ENCODE measurements around the gene MAGI1. TPM values are rescaled to one million over a fixed set of nuclear protein-coding genes. Genes with fewer than 3 reads are reported as not detected.

Gene MAGI1
- total RNA-seq, 1 donor from 2014 or later = 10.8 TPM

GRCh38 chr3:65674226-65674625, 364.5 kb downstream of the MAGI1 start:
- no peaks in the 10 kb centered on the region for H3K27me3 Mint-ChIP-seq (ENCODE audit: low read depth)
- no peaks in the 10 kb centered on the region for H3K4me1 Mint-ChIP-seq (ENCODE audit: low read depth)
- H3K9me3 Mint-ChIP-seq = no peaks in the 10 kb centered on the region
- H3K4me3 Mint-ChIP-seq (ENCODE audit: low read depth) = no peak overlapping the region
- intact Hi-C loops (cut with micrococcal nuclease) = no loop called here
- no peak for DNase-seq (ENCODE audit: low spot score)
- H3K27ac Mint-ChIP-seq = no peak overlapping the region
- no peaks in the 10 kb centered on the region for H3K36me3 Mint-ChIP-seq (ENCODE audit: low read depth)

GRCh38 chr3:65672871-65673815, 365.6 kb downstream of the MAGI1 start:
- no peaks in the 10 kb centered on the region for H3K4me1 Mint-ChIP-seq (ENCODE audit: low read depth)

GRCh38 chr3:65672061-65672460, 366.7 kb downstream of the MAGI1 start:
- intact Hi-C loops (cut with micrococcal nuclease) = no loop called here
- Mint-ChIP-seq H3K4me1 (ENCODE audit: low read depth) (no peaks in the 10 kb centered on the region), H3K4me3 (ENCODE audit: low read depth) (no peak overlapping the region), H3K27me3 (ENCODE audit: low read depth) (no peaks in the 10 kb centered on the region), H3K9me3 (no peaks in the 10 kb centered on the region), H3K36me3 (ENCODE audit: low read depth) (no peaks in the 10 kb centered on the region), H3K27ac (no peak overlapping the region)
- DNase-seq (ENCODE audit: low spot score) = no peak

More at GRCh38 chr3:65672871-65673815, 365.6 kb downstream of the MAGI1 start:
- Mint-ChIP-seq H3K4me3 (ENCODE audit: low read depth) (no peak overlapping the region), H3K36me3 (ENCODE audit: low read depth) (no peaks in the 10 kb centered on the region), H3K27ac (no peak overlapping the region), H3K27me3 (ENCODE audit: low read depth) (no peaks in the 10 kb centered on the region), H3K9me3 (no peaks in the 10 kb centered on the region)
- intact Hi-C loops (cut with micrococcal nuclease) = no loop called here
- DNase-seq (ENCODE audit: low spot score) = no peak

- H3K27ac Mint-ChIP-seq = no peak overlapping the region
- no peaks in the 10 kb centered on the region for H3K4me1 Mint-ChIP-seq (ENCODE audit: low read depth)
- intact Hi-C loops (cut with micrococcal nuclease) = no loop called here
- H3K27me3 Mint-ChIP-seq (ENCODE audit: low read depth) = no peaks in the 10 kb centered on the region
- H3K9me3 Mint-ChIP-seq = no peaks in the 10 kb centered on the region
- no peak overlapping the region for H3K4me3 Mint-ChIP-seq (ENCODE audit: low read depth)
- no peak for DNase-seq (ENCODE audit: low spot score)
- no peaks in the 10 kb centered on the region for H3K36me3 Mint-ChIP-seq (ENCODE audit: low read depth)
Measured at GRCh38 chr3:65671004-65671403, 367.7 kb downstream of the MAGI1 start.

GRCh38 chr3:65669163-65669875, 369.4 kb downstream of the MAGI1 start:
- DNase-seq (ENCODE audit: low spot score) = no peak
- intact Hi-C loops (cut with micrococcal nuclease) = no loop called here

GRCh38 chr3:65667963-65668362, 370.8 kb downstream of the MAGI1 start:
- no peak overlapping the region for H3K4me3 Mint-ChIP-seq (ENCODE audit: low read depth)
- no peaks in the 10 kb centered on the region for H3K4me1 Mint-ChIP-seq (ENCODE audit: low read depth)
- H3K9me3 Mint-ChIP-seq = no peaks in the 10 kb centered on the region
- no peaks in the 10 kb centered on the region for H3K36me3 Mint-ChIP-seq (ENCODE audit: low read depth)
- no peaks in the 10 kb centered on the region for H3K27me3 Mint-ChIP-seq (ENCODE audit: low read depth)
- intact Hi-C loops (cut with micrococcal nuclease) = no loop called here
- H3K27ac Mint-ChIP-seq = no peak overlapping the region
- DNase-seq (ENCODE audit: low spot score) = no peak

More at GRCh38 chr3:65669163-65669875, 369.4 kb downstream of the MAGI1 start:
- no peak overlapping the region for H3K4me3 Mint-ChIP-seq (ENCODE audit: low read depth)
- no peaks in the 10 kb centered on the region for H3K9me3 Mint-ChIP-seq
- H3K27ac Mint-ChIP-seq = no peak overlapping the region
- H3K4me1 Mint-ChIP-seq (ENCODE audit: low read depth) = no peaks in the 10 kb centered on the region
- no peaks in the 10 kb centered on the region for H3K27me3 Mint-ChIP-seq (ENCODE audit: low read depth)
- H3K36me3 Mint-ChIP-seq (ENCODE audit: low read depth) = no peaks in the 10 kb centered on the region

- H3K4me3 Mint-ChIP-seq (ENCODE audit: low read depth) = no peak overlapping the region
- intact Hi-C loops (cut with micrococcal nuclease) = no loop called here
- no peaks in the 10 kb centered on the region for H3K4me1 Mint-ChIP-seq (ENCODE audit: low read depth)
- no peaks in the 10 kb centered on the region for H3K9me3 Mint-ChIP-seq
- no peak for DNase-seq (ENCODE audit: low spot score)
- H3K27ac Mint-ChIP-seq = no peak overlapping the region
- H3K36me3 Mint-ChIP-seq (ENCODE audit: low read depth) = no peaks in the 10 kb centered on the region
- H3K27me3 Mint-ChIP-seq (ENCODE audit: low read depth) = no peaks in the 10 kb centered on the region
Measured at GRCh38 chr3:65666448-65667091, 372.1 kb downstream of the MAGI1 start.

GRCh38 chr3:65665915-65666314, 372.8 kb downstream of the MAGI1 start:
- Mint-ChIP-seq H3K36me3 (ENCODE audit: low read depth) (no peaks in the 10 kb centered on the region), H3K27me3 (ENCODE audit: low read depth) (no peaks in the 10 kb centered on the region), H3K4me3 (ENCODE audit: low read depth) (no peak overlapping the region), H3K4me1 (ENCODE audit: low read depth) (no peaks in the 10 kb centered on the region), H3K27ac (no peak overlapping the region), H3K9me3 (no peaks in the 10 kb centered on the region)
- DNase-seq (ENCODE audit: low spot score) = no peak
- intact Hi-C loops (cut with micrococcal nuclease) = no loop called here

GRCh38 chr3:65664931-65665330, 373.8 kb downstream of the MAGI1 start:
- DNase-seq (ENCODE audit: low spot score) = no peak
- Mint-ChIP-seq H3K4me3 (ENCODE audit: low read depth) (no peak overlapping the region), H3K9me3 (no peaks in the 10 kb centered on the region), H3K4me1 (ENCODE audit: low read depth) (no peaks in the 10 kb centered on the region), H3K27ac (no peak overlapping the region), H3K27me3 (ENCODE audit: low read depth) (no peaks in the 10 kb centered on the region), H3K36me3 (ENCODE audit: low read depth) (no peaks in the 10 kb centered on the region)
- intact Hi-C loops (cut with micrococcal nuclease) = no loop called here

- H3K4me1 Mint-ChIP-seq (ENCODE audit: low read depth) = no peaks in the 10 kb centered on the region
- intact Hi-C loops (cut with micrococcal nuclease) = no loop called here
- H3K9me3 Mint-ChIP-seq = no peaks in the 10 kb centered on the region
- no peak for DNase-seq (ENCODE audit: low spot score)
- no peak overlapping the region for H3K27ac Mint-ChIP-seq
- H3K27me3 Mint-ChIP-seq (ENCODE audit: low read depth) = no peaks in the 10 kb centered on the region
- no peaks in the 10 kb centered on the region for H3K36me3 Mint-ChIP-seq (ENCODE audit: low read depth)
- no peak overlapping the region for H3K4me3 Mint-ChIP-seq (ENCODE audit: low read depth)
Measured at GRCh38 chr3:65664446-65664845, 374.3 kb downstream of the MAGI1 start.

GRCh38 chr3:65662095-65662494, 376.6 kb downstream of the MAGI1 start:
- intact Hi-C loops (cut with micrococcal nuclease) = no loop called here
- H3K36me3 Mint-ChIP-seq (ENCODE audit: low read depth) = no peaks in the 10 kb centered on the region
- H3K27me3 Mint-ChIP-seq (ENCODE audit: low read depth) = no peaks in the 10 kb centered on the region
- H3K27ac Mint-ChIP-seq = no peak overlapping the region
- no peak for DNase-seq (ENCODE audit: low spot score)
- no peaks in the 10 kb centered on the region for H3K4me1 Mint-ChIP-seq (ENCODE audit: low read depth)
- no peak overlapping the region for H3K4me3 Mint-ChIP-seq (ENCODE audit: low read depth)
- H3K9me3 Mint-ChIP-seq = no peaks in the 10 kb centered on the region

GRCh38 chr3:65660000-65660598, 378.6 kb downstream of the MAGI1 start:
- intact Hi-C loops (cut with micrococcal nuclease) = no loop called here
- Mint-ChIP-seq H3K36me3 (ENCODE audit: low read depth) (no peaks in the 10 kb centered on the region), H3K27me3 (ENCODE audit: low read depth) (no peaks in the 10 kb centered on the region), H3K27ac (no peak overlapping the region), H3K9me3 (no peaks in the 10 kb centered on the region), H3K4me1 (ENCODE audit: low read depth) (no peaks in the 10 kb centered on the region), H3K4me3 (ENCODE audit: low read depth) (no peak overlapping the region)
- no peak for DNase-seq (ENCODE audit: low spot score)
